SIG-M5 (cell line): Measurements from ENCODE around the gene KLRF2.
"Not testable (repeated sequence)": the region's sequence is repeated elsewhere in the genome, so short reads cannot be mapped to it uniquely, and the experiment has no call there.

Experiments
- DNase-seq: peaks from one replicate; lab custom pipeline; 2025; lab: John Stamatoyannopoulos, UW

Gene KLRF2

GRCh38 chr12:9881246-9881645 is at the start of gene KLRF2:
Gene KLRF2 (plus strand): TSS chr12:9881489. CDS start chr12:9881596, 107 bp downstream.
- no peak for DNase-seq

GRCh38 chr12:9831720-9832119 is 49.6 kb upstream of the KLRF2 start:
- no peak for DNase-seq

DNA sequence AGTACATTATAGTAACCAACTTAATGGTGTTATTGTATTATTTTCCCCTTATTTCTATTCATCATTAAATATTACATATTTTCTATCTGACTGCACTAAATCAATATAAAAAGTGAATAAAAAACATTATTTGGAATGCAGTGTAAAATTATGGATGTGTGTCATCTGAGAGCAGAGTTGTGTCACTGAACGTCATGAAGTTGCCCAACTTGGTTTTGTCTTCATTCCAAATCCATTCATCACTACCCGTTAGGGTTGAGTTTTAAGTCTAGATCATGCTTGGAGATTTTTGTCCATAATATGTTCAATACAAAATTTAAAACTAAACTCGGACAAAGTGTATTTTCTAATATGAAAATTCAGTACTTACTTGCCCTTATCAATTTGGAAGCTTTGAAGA is 37.9 kb upstream of the KLRF2 start:
- no peak for DNase-seq

DNA sequence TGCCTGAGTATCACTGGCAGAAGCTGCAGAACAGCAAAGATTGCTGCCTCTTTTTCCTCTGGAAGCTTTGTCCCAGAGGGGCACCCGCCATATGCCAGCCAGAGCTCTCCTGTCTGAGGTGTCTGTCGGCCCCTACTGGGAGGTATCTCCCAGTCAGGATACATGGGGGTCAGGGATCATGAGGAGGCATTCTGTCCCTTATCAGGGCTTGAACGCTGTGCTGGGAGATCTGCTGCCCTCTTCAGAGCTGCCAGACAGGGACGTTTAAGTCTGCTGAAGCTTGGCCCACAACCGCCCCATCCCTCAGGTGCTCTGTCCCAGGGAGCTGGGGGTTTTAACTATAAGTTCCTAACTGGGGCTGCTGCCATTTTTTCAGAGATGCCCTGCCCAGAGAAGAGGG is 32.4 kb upstream of the KLRF2 start:
- DNase-seq = no peak

- no peak for DNase-seq
Observed at GRCh38 chr12:9851050-9851449, 30.2 kb upstream of the KLRF2 start.

- DNase-seq = no peak
Observed at GRCh38 chr12:9851927-9852326, 29.4 kb upstream of the KLRF2 start.

DNA sequence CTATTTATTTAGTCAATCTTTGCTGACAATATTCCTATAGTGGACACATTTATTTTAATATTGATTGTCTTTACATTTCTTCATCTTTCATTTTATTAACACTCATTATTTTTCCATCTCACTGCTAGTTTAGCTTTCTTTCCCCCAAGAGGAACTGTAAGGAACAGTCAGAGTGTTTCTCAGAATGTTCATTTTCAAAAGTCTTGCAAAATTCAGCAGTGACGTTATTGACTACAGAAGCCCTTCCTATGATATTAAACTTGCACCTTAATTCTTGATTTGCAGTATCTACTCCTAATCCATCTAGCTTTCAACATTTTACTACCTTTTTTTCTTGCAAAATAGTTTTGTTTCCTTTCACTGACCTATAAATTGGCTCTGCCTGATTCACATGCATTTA is 25.1 kb upstream of the KLRF2 start:
- DNase-seq = no peak

DNA sequence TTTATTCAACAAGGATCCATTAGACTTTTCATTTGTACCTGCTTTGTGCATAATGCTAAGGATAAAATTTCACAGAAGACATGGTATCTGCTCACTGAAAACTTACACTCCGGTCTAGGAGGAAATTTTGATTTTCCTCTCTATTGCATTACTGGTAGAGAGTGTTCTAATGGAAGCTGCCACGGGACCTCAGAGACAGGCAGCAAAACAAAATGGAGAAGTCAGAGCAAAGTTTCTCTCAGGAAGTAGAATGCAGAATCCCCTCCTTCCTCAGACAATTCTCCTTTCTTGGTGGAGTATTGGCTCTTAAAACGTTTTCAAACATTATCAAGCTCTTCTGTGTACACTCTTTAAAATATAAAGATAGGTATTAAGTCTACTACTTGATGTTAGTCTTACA is 24.4 kb upstream of the KLRF2 start:
- DNase-seq = no peak

GRCh38 chr12:9858135-9858534 is 23.2 kb upstream of the KLRF2 start:
- no peak for DNase-seq

DNA sequence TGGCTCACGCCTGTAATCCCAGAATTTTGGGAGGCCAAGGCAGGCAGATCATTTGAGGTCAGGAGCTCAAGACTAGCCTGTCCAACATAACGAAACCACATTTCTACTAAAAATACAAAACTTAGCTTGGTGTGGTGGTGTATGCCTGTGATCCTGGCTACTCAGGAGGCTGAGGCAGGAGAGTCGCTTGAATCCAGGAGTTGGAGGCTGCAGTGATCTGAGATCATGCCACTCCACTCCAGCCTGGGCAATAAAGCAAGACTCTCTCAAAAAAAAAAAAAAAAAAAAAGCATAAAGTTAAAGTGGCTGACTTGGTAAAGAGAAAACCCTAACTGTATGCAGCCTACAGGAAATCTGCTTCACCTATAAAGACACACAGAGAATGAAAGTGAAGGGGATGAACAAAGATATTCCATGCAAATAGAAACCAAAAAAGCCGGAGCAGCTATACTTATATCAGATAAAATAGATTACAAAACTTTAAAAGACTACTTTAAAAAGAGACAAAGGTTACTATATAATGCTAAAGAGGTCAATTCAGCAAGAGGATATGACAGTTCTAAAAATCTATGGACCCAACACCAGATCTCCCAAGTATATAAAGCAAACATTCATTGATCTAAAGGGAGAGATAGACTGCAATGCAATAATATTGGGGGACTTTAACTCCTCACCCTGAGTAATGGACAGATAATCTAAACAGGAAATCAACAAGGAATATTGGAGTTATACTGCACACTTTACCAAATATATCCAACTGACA is 16.2 kb upstream of the KLRF2 start:
- DNase-seq = no peak

DNA sequence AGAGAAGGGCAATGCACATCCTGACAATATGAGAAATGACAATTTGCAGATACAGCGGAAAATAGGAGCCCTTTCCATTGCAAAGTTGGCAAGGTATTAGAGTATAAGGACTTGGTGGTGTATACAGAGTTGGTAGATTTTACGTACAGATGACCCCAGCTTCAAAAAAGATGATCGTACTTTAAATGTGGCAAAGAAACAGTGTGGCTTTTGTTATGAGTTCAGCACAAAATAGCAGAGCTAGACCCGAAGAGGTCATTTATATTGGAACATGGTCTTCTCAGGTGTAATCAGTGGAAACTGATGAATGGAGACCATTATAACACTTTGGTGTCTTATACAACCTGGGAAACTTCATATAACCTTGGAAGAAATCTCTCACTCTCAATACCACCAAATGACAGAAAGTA is 14.4 kb upstream of the KLRF2 start:
- DNase-seq = no peak

GRCh38 chr12:9867531-9867930 is 13.8 kb upstream of the KLRF2 start:
- DNase-seq = no peak

DNA sequence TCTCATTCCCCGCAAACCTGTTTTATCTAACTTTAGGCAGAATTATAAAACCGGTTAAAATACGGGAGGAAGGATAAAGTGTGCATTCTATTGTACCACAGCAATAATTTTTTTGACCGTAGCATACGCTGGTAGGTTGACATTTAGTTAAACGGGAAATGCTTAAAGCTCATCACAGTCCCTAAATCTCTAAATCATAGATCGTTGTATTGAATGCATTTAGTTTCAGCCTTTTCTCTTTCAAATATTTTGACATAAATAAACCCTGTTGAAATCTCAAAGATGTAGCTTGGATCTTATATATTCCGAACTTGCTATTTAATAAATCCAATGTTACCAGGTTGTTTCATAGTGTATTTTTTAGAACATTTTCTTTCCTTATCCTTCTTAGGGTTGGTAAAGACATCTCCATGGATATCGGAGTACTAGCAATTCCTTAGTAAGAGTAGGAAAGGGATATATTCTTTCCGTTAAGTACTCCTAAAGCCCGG is 12.9 kb upstream of the KLRF2 start:
- no peak for DNase-seq

DNA sequence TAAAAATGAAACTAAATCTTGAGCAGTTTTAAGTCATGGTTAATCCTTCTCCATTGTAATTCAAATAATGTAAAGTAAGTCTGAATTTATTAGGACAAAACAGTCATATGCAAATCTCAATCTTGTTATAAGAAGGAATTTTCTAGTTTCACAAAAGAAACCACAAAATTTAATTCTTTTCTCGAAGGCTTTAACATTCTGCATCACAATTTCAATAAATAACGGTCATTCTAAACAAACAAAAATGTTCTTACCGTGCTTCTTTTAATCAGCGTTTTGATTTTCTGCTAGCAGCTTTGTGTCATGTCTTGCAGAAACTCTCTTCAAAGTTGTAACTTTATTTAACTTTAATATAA is 12.4 kb upstream of the KLRF2 start:
- DNase-seq = no peak

- DNase-seq = no peak
Observed at GRCh38 chr12:9869307-9870161, 11.8 kb upstream of the KLRF2 start, which contains the start of gene CLEC2B. Gene CLEC2B (minus strand): TSS chr12:9869354.

DNA sequence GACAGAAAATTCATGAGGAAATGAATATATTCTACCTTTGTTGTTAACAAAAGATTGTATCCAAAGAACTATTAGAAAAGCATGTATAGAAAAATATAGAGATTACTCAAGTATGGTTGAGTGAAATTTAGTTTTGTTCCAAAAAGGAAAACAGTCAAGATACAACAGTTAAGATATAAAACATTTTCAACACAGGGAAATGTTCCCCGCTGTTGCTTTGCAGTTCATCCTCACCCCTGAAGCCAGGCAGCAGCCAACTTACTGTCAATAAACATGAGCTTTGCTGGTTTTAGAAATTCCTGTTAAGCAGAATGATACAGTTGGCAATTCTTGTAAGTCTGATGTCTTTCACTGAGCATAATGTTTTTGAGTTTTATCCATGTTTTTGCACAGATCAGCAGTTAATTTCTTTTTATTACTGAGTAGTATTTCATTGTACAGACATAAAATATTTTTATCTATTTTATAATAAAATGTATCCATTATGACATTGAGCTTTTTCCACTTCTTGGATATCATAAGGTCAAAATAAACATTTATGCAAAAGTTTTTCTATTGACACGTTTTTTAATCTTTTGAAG is 10.9 kb upstream of the KLRF2 start:
- no peak for DNase-seq

DNA sequence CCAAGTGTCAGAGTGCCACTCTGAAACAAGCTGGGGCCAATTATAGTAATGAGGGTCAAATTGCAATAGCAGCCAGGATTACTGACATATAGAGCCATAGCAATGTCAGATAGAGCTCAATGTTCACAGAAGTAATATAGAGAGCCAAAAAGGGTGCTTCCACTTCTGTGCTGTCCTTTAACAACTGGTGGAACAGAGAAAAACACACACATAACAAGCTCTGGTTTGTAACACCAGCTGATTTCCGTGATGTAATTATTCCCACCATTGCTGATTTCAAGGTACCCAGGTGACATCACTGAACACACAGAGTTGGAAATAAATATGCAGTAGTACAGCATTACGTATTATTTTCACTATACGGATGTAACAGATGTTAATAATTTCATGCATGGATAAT is 9.1 kb upstream of the KLRF2 start:
- no peak for DNase-seq

DNA sequence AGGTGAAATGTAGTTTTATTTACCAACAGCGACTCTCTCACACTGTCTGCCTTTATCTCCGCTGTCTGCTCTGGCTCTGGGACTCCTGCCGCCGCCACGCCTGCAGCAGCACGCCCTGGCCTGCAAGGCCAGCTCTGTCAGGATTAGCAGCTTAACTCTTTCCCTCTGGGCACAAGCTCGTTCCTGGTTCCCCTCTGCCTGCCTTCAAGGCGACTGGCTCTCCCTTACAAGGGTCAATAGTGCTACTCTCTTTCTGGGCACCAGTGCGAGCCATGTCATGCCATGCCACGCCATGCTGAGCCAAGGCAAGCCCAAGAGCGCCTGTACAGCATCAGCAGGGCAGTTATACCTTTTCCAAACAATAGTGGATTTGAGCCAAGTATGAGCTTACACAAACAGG is 8.5 kb upstream of the KLRF2 start:
- DNase-seq = no peak

GRCh38 chr12:9876120-9876519 is 5.2 kb upstream of the KLRF2 start:
- DNase-seq = not testable (repeated sequence)

DNA sequence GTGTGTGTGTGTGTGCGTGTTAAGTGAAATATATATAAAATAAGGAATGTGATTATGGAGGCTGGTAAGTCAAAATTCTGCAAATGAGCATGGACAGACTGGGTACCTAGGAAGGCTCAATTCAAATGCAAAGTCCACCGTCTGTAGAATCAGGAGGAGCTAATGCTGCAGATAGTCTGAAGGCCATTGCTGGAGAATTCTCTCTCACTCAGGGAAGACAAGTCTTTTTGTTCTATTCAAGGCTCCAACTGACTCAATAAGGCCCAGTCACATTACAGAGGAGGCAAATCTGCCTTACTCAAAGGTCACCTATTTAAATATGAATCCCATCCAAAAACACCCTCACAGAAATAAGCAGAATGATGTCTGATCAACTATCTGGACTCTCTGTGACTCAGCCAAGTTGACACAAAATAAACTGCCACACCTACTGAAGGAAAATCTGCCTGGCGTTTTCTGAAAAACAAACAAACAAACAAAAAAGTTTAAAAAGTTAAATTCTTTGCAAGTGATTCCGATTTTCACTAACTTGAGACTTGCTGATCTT is 684 bp upstream of the KLRF2 start:
- no peak for DNase-seq

GRCh38 chr12:9881988-9882387 is 699 bp downstream of the KLRF2 start:
- DNase-seq = no peak

DNA sequence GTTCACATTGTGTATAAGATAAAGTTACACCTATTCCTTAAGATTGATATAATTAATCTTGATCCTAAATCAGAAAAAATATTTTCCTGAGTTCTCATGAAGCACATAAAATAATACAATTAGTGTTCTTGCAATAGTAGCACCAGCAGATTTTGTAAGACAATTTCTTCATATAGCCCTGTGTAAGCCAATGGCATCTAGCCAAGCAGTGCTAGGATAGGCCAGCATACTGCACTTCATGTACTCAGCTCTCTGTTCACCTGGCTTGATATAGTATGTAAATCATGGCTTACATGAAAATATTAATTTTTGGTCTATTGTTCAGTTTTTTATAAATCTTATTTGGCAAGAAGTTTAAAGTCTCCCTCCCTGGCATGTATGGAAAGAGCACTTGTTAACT is 1.9 kb downstream of the KLRF2 start:
- no peak for DNase-seq
